Esophagus muscularis mucosa (tissue), 3 donors: ENCODE data around the gene MRPL14.

Experiments
- POLR2AphosphoS5 ChIP-seq, 2 donors: sonication (generic); formaldehyde crosslinking; IDR thresholded peaks; one replicate each; pipeline ENCODE4 v1.6.1; 2017; ENCODE audit warnings: antibody characterized with exemption in 2 of 2
- TF ChIP-seq, protein P1 (sequence below), 3 experiments: fragments of 200-600 bp in 2 of 3; fragments of 450-650 bp in 1 of 3; sonication (generic) in 2 of 3; IDR thresholded peaks; one replicate each; pipeline ENCODE4 v1.5.1; 2017 to 2019; ENCODE audit warnings: antibody characterized with exemption in 3 of 3, mild to moderate bottlenecking in 2 of 3, moderate library complexity in 1 of 3

DNA sequence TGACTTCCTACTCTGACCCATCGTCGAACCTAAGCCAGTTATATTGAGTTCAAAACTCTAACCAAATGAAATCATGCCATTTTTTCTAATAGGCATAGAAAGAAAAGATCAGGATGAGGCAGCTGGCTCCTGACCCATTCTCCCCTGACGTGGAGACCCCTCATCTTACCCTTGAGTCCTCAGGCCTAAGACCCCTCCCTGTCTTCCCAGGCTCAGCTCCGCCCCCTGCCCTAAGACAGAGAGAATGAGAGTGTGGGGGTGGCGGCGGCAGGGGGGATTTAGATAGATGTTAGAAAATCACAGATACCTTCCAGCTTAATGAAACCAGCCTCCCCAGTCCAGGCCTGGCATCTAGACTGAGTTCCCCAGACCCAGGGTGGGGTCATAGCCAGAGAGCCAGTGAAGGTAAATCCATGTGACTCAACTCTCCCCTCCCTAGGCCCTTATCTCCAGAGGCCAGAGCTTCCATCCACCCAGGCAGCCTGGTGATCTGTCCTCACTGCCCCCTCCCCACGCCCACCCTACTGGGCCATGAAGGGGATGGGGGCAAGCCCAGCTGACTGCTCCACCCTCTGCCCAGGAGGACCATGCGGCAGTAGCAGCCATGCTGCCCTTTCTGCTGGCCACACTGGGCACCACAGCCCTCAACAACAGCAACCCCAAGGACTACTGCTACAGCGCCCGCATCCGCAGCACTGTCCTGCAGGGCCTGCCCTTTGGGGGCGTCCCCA is 6.9 kb upstream of the MRPL14 start:
- TF ChIP-seq, protein P1, sequence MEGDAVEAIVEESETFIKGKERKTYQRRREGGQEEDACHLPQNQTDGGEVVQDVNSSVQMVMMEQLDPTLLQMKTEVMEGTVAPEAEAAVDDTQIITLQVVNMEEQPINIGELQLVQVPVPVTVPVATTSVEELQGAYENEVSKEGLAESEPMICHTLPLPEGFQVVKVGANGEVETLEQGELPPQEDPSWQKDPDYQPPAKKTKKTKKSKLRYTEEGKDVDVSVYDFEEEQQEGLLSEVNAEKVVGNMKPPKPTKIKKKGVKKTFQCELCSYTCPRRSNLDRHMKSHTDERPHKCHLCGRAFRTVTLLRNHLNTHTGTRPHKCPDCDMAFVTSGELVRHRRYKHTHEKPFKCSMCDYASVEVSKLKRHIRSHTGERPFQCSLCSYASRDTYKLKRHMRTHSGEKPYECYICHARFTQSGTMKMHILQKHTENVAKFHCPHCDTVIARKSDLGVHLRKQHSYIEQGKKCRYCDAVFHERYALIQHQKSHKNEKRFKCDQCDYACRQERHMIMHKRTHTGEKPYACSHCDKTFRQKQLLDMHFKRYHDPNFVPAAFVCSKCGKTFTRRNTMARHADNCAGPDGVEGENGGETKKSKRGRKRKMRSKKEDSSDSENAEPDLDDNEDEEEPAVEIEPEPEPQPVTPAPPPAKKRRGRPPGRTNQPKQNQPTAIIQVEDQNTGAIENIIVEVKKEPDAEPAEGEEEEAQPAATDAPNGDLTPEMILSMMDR (IDR thresholded peaks at IDR 0.05), result no peak
- TF ChIP-seq POLR2AphosphoS5 (IDR thresholded peaks at IDR 0.05), result no peak
